Loucy (cell line): Measurements from ENCODE around the gene NPEPL1.
"Not testable (repeated sequence)": the region's sequence is repeated elsewhere in the genome, so short reads cannot be mapped to it uniquely, and the experiment has no call there.

Experiments
- H2AFZ ChIP-seq: fragments of 200-600 bp; sonication (generic); 2 replicates; pipeline ENCODE4 v1.6.0; 2016; ENCODE audit warnings: antibody characterized with exemption, mild to moderate bottlenecking, low read length, moderate library complexity
- H3F3A ChIP-seq: fragments of 200-600 bp; 2 replicates; pipeline ENCODE4 v1.6.0; 2016; ENCODE audit warnings: antibody characterized with exemption, low read depth, mild to moderate bottlenecking
- H3K27me3 ChIP-seq: fragments of 200-600 bp; sonication (generic); 2 replicates; pipeline ENCODE4 v1.6.1; 2014; ENCODE audit warnings: low read length, mild to moderate bottlenecking; ENCODE audit not compliant: insufficient read depth, poor library complexity, severe bottlenecking
- H3K36me3 ChIP-seq: fragments of 200-600 bp; sonication (generic); 2 replicates; pipeline ENCODE4 v1.6.1; 2016; ENCODE audit warnings: low read length; ENCODE audit not compliant: insufficient read depth
- H3K4me1 ChIP-seq: fragments of 200-600 bp; sonication (generic); 2 replicates; pipeline ENCODE4 v1.5.1; 2014; ENCODE audit warnings: low read length, mild to moderate bottlenecking; ENCODE audit not compliant: insufficient read depth, poor library complexity, severe bottlenecking
- H3K4me2 ChIP-seq: fragments of 200-600 bp; sonication (generic); 2 replicates; pipeline ENCODE4 v1.6.0; 2014; ENCODE audit warnings: antibody characterized with exemption, low read length, low read depth, mild to moderate bottlenecking; ENCODE audit not compliant: poor library complexity, severe bottlenecking
- H3K4me3 ChIP-seq: fragments of 200-600 bp; sonication (generic); 2 replicates; pipeline ENCODE4 v1.5.1; 2014; ENCODE audit warnings: low read length, mild to moderate bottlenecking, mixed read lengths; ENCODE audit not compliant: poor library complexity, severe bottlenecking
- H3K79me2 ChIP-seq: fragments of 200-600 bp; sonication (generic); 2 replicates; pipeline ENCODE4 v1.6.1; 2014; ENCODE audit warnings: low read length; ENCODE audit not compliant: insufficient read depth
- H3K9ac ChIP-seq: fragments of 200-600 bp; sonication (generic); 2 replicates; pipeline ENCODE4 v1.6.0; 2014; ENCODE audit warnings: mild to moderate bottlenecking, low read depth, low read length, moderate library complexity; ENCODE audit not compliant: poor library complexity, severe bottlenecking
- H3K9me2 ChIP-seq: fragments of 200-600 bp; sonication (generic); replicated peaks from 2 replicates; pipeline ENCODE4 v1.6.1; 2016; ENCODE audit warnings: low read depth, low read length, mixed read lengths
- H3K9me3 ChIP-seq: fragments of 200-600 bp; sonication (generic); 2 replicates; pipeline ENCODE4 v1.6.1; 2014; ENCODE audit warnings: mild to moderate bottlenecking, antibody characterized with exemption, low read length, low read depth; ENCODE audit not compliant: insufficient read depth
- H4K20me1 ChIP-seq: fragments of 200-600 bp; sonication (generic); 2 replicates; pipeline ENCODE4 v1.6.0; 2014; ENCODE audit warnings: antibody characterized with exemption, low read length, mild to moderate bottlenecking; ENCODE audit not compliant: insufficient read depth, poor library complexity, severe bottlenecking
- CTCF ChIP-seq: fragments of 200-600 bp; sonication (generic); conservative IDR thresholded peaks from 2 replicates; pipeline ENCODE4 v1.5.1; 2014; ENCODE audit warnings: mild to moderate bottlenecking, antibody characterized with exemption, low read length
- EZH2phosphoT487 ChIP-seq: fragments of 200-600 bp; IDR thresholded peaks from 2 replicates; pipeline ENCODE4 v1.6.1; 2018; ENCODE audit warnings: antibody characterized with exemption, mild to moderate bottlenecking, moderate library complexity, borderline replicate concordance

The NPEPL1 gene

GRCh38 chr20:58692579-58693225, at the start of gene NPEPL1:
Gene NPEPL1 (plus strand): TSS chr20:58692800. CDS start chr20:58692901, 101 bp downstream.
- Histone ChIP-seq H3K9ac (no peak within 1 kb of the TSS), H3K4me2 (no peak within 1 kb of the TSS), H2AFZ (no peak within 1 kb of the TSS), H3K27me3 (no peaks in the 10 kb centered on the region), H3K4me1 (no peaks in the 10 kb centered on the region), H3K9me3 (no peaks in the 10 kb centered on the region), H3K4me3 (no peak within 1 kb of the TSS), H4K20me1 (no peaks in the 10 kb centered on the region), H3K36me3 (no peaks in the 10 kb centered on the region), H3F3A (no peaks in the 10 kb centered on the region), H3K79me2 (no peaks in the 10 kb centered on the region), H3K9me2 (no peaks in the 10 kb centered on the region)
- TF ChIP-seq CTCF (no peak), EZH2phosphoT487 (no peak)

- not testable (repeated sequence) for H3F3A ChIP-seq, H3K79me2 ChIP-seq, H3K9me3 ChIP-seq, H2AFZ ChIP-seq, H3K9me2 ChIP-seq, H3K4me1 ChIP-seq, H3K36me3 ChIP-seq, H3K4me2 ChIP-seq, H3K9ac ChIP-seq, H3K27me3 ChIP-seq, H3K4me3 ChIP-seq, H4K20me1 ChIP-seq
Observed at GRCh38 chr20:58642896-58643295, 49.7 kb upstream of the NPEPL1 start.

- Histone ChIP-seq H4K20me1 (no peaks in the 10 kb centered on the region), H3K9ac (no peak overlapping the region), H3K9me2 (no peaks in the 10 kb centered on the region), H3F3A (no peaks in the 10 kb centered on the region), H3K27me3 (no peaks in the 10 kb centered on the region), H2AFZ (no peak overlapping the region), H3K9me3 (no peaks in the 10 kb centered on the region), H3K4me1 (peaks cover 4% of the 10 kb centered on the region), H3K4me2 (no peak overlapping the region), H3K4me3 (no peak overlapping the region), H3K79me2 (no peaks in the 10 kb centered on the region), H3K36me3 (no peaks in the 10 kb centered on the region)
- TF ChIP-seq EZH2phosphoT487 = no peak
- no peak for TF ChIP-seq CTCF
Observed at GRCh38 chr20:58645412-58645968, 47.1 kb upstream of the NPEPL1 start.

- Histone ChIP-seq H2AFZ (no peak overlapping the region), H3K4me3 (no peak overlapping the region), H3K27me3 (no peaks in the 10 kb centered on the region), H3K36me3 (no peaks in the 10 kb centered on the region), H3K4me2 (no peak overlapping the region), H3F3A (no peaks in the 10 kb centered on the region), H4K20me1 (no peaks in the 10 kb centered on the region), H3K9me3 (no peaks in the 10 kb centered on the region), H3K79me2 (peaks cover 2% of the 10 kb centered on the region), H3K4me1 (peaks cover 4% of the 10 kb centered on the region), H3K9ac (no peak overlapping the region), H3K9me2 (no peaks in the 10 kb centered on the region)
- TF ChIP-seq EZH2phosphoT487 (no peak), CTCF (no peak)
Observed at GRCh38 chr20:58646257-58646656, 46.3 kb upstream of the NPEPL1 start.
